ENCODE measurements around the gene VSIR. TPM values are rescaled to one million over a fixed set of nuclear protein-coding genes. Genes with fewer than 3 reads are reported as not detected.
A peak's percentile ranks its signal among the peaks of the same experiment; 100 is the strongest.

The VSIR gene
- total and polyA plus RNA-seq, 9 of the 15 experiments (the other 6 are each of a cell fraction or from before 2014, with no cell fraction given) = 0.14 to 20.5 (median 9.3) TPM

- TF ChIP-seq CTCF (IDR thresholded peaks at IDR 0.05 in 2 of 3, conservative IDR thresholded peaks at IDR 0.05 in 1 of 3; ENCODE audit: insufficient read depth in 2 of 3, low read depth in 1 of 3, low read length in 3 of 3) = peak; percentile 32 to 46 (median 35); a peak in 4 of 6 replicates
- TF ChIP-seq ZNF134 (CRISPR knock-in tag; conservative IDR thresholded peaks at IDR 0.05) = peak; percentile 15; the same call in 1 of the 2 replicates
- TF ChIP-seq HBP1 (CRISPR knock-in tag; IDR thresholded peaks at IDR 0.05) = peak; percentile 71; the same call in 1 of the 2 replicates
- TF ChIP-seq RBM25 (IDR thresholded peaks at IDR 0.05; ENCODE audit: low read depth, low read length, severe bottlenecking) = peak; percentile 71
- no peak for TF ChIP-seq CCAR2 (IDR thresholded peaks at IDR 0.05; ENCODE audit: low read depth, low read length)
- 0 out of 2 replicates have a peak, but pooled peaks have one; percentile 14 for TF ChIP-seq ELK3 (CRISPR knock-in tag; IDR thresholded peaks at IDR 0.05)
- TF ChIP-seq TAF1 (IDR thresholded peaks at IDR 0.05; ENCODE audit: control insufficient read depth, extremely low read depth, insufficient read depth, low read length, severe bottlenecking) = no peak
- peak; percentile 63 for TF ChIP-seq NEUROD1 (IDR thresholded peaks at IDR 0.05; ENCODE audit: borderline replicate concordance, low read depth, low read length, partially characterized antibody)
- no peak; a peak in 1 of 4 replicates for TF ChIP-seq ZMIZ1 (IDR thresholded peaks at IDR 0.05; ENCODE audit: low read depth in 2 of 2, low read length in 2 of 2)
- no peak for TF ChIP-seq HDGF (IDR thresholded peaks at IDR 0.05)
- TF ChIP-seq MYBL2 (IDR thresholded peaks at IDR 0.05; ENCODE audit: low read depth) = no peak
- TF ChIP-seq MYBL2 (CRISPR knock-in tag; IDR thresholded peaks at IDR 0.05; ENCODE audit: borderline replicate concordance) = no peak
- peak; percentile 83 for TF ChIP-seq BCOR (IDR thresholded peaks at IDR 0.05)
- peak; percentile 75 for TF ChIP-seq CBFA2T3 (IDR thresholded peaks at IDR 0.05)
- 0 out of 2 replicates have a peak, but pooled peaks have one; percentile 49 for TF ChIP-seq THAP7 (CRISPR knock-in tag; IDR thresholded peaks at IDR 0.05)
- no peak for TF ChIP-seq U2AF1 (optimal IDR thresholded peaks at IDR 0.05; ENCODE audit: low read depth, low read length)
- TF ChIP-seq ZNF124 (CRISPR knock-in tag; IDR thresholded peaks at IDR 0.05) = no peak
- TF ChIP-seq POLR2B (IDR thresholded peaks at IDR 0.05; ENCODE audit: low read depth, partially characterized antibody) = no peak
- TF ChIP-seq SRSF7 (optimal IDR thresholded peaks at IDR 0.05; ENCODE audit: low read depth, low read length) = no peak
Measured at GRCh38 chr10:71753091-71753959, 20.0 kb downstream of the VSIR start (continued).
